ENCODE measurements around the gene FDPS. TPM values are rescaled to one million over a fixed set of nuclear protein-coding genes. Genes with fewer than 3 reads are reported as not detected.
"Not testable (repeated sequence)": the region's sequence is repeated elsewhere in the genome, so short reads cannot be mapped to it uniquely, and the experiment has no call there.

FDPS gene
- total RNA-seq, 1 experiment from 2014 or later, result 298 TPM

DNA sequence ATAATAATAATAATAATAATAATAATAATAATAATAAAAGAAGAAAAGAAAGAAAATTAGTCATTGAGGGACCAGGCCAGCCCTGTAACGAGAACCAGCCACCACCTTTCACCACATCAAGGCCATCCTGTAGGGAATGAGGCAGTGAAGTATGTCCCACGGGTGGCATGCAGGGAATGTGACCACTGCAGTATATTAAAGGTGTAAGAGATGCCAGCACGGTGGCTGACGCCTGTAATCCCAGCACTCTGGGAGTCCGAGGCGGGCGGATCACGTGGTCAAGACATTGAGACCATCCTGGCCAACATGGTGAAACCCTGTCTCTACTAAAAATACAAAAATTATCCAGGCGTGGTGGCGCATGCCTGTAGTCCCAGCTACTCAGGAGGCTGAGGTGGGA is 17.7 kb upstream of the FDPS start:
- not testable (repeated sequence) for H3K36me3 ChIP-seq (ENCODE audit: insufficient read depth, low read length); H3K27ac ChIP-seq (ENCODE audit: low read length); H3K4me2 ChIP-seq (ENCODE audit: low read depth, low read length, poor library complexity, severe bottlenecking)

DNA sequence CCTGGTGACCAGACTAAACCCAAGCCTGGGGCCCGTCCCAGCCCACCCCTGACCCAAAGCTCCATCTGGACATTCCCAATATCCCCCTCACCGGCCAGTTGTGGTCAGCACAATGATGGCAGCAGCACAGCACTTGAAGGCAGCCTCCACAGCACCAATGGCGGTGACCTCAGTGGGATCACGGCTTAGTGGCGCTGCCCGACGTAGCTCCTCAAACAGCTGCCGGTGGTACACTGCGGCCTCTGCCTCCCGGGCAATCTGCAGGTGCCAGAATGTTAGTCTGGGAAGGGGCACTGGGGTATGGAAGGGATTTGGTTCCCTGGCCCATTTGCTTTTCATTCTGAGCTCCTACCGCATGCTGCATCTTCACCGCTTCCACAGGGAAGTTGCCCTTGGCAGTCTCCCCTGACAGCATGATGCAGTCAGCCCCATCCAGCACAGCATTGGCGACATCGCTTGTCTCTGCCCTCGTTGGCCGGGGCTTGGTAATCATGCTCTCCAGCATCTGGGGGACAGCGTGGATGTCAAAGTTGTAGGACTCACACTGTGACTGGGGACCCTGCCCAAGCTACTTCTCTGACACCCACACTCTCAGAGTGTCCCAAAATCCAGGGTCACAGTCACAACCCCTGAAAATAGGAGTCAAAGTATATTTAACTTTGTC is 15.4 kb upstream of the FDPS start:
- Histone ChIP-seq H3K4me1 (ENCODE audit: low read length) (peaks cover 2% of the 10 kb centered on the region; the same call in 1 of the 2 replicates), H3K9me2 (replicated peaks; ENCODE audit: insufficient read depth, low read length) (no peaks in the 10 kb centered on the region), H3K4me3 (ENCODE audit: low read length) (no peak overlapping the region), H3K27ac (ENCODE audit: low read length) (no peak overlapping the region), H3K9me3 (ENCODE audit: low read length) (no peaks in the 10 kb centered on the region), H3K27me3 (ENCODE audit: low read length) (no peaks in the 10 kb centered on the region), H3K79me2 (ENCODE audit: low read length) (no peaks in the 10 kb centered on the region), H2AFZ (ENCODE audit: low read length) (no peak overlapping the region), H3K4me2 (ENCODE audit: low read depth, low read length, poor library complexity, severe bottlenecking) (no peak overlapping the region), H3K9ac (ENCODE audit: low read length) (no peak overlapping the region), H3K36me3 (ENCODE audit: insufficient read depth, low read length) (no peaks in the 10 kb centered on the region; the same call in 1 of the 2 replicates), H4K20me1 (ENCODE audit: insufficient read depth, low read depth, low read length) (no peaks in the 10 kb centered on the region)
- DNase-seq, result no peak

More for the DNA sequence above, 17.7 kb upstream of the FDPS start:
- not testable (repeated sequence) for H4K20me1 ChIP-seq (ENCODE audit: insufficient read depth, low read depth, low read length); H2AFZ ChIP-seq (ENCODE audit: low read length); H3K4me1 ChIP-seq (ENCODE audit: low read length); H3K9me3 ChIP-seq (ENCODE audit: low read length); H3K79me2 ChIP-seq (ENCODE audit: low read length); H3K9me2 ChIP-seq (replicated peaks; ENCODE audit: insufficient read depth, low read length); H3K4me3 ChIP-seq (ENCODE audit: low read length); H3K9ac ChIP-seq (ENCODE audit: low read length); H3K27me3 ChIP-seq (ENCODE audit: low read length); DNase-seq

DNA sequence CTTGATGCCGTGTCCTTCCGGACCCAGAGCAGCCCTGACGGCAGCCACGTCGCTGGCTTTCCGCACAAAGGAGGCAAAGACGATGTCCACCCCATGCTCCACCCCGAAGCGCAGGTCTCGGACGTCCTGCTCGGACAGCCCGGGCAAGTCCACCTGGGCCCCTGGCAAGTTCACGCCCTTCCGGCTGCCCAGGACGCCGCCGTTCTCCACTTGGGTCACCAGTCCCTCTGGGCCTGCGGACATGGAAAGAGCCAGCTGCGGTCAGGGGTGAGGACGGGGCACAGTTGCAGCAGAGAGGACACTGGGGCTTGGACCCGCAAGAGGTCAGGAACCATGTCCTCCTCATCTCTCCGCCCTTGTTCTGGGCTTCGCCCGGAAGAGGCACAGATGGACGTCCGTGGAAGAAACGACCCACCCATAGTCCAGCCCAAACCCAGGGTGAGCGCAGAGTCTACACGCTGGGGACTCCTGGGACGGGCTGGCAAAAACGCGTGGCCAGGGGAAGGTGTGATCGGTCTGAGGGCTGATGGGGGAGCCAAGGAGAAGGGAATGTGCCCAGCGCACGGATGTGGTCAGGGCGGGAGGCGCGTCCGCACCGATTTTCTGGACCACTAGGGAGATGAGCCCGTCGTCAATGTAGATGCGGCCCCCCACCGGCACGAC is 14.0 kb upstream of the FDPS start:
- H3K36me3 ChIP-seq (ENCODE audit: insufficient read depth, low read length), result no peaks in the 10 kb centered on the region
- no peaks in the 10 kb centered on the region for H3K9me2 ChIP-seq (replicated peaks; ENCODE audit: insufficient read depth, low read length)
- no peak overlapping the region for H3K27ac ChIP-seq (ENCODE audit: low read length)
- H2AFZ ChIP-seq (ENCODE audit: low read length), result no peak overlapping the region
- H4K20me1 ChIP-seq (ENCODE audit: insufficient read depth, low read depth, low read length), result no peaks in the 10 kb centered on the region
- H3K9me3 ChIP-seq (ENCODE audit: low read length), result no peaks in the 10 kb centered on the region
- H3K4me2 ChIP-seq (ENCODE audit: low read depth, low read length, poor library complexity, severe bottlenecking), result no peak overlapping the region
- H3K27me3 ChIP-seq (ENCODE audit: low read length), result no peaks in the 10 kb centered on the region
- H3K9ac ChIP-seq (ENCODE audit: low read length), result no peak overlapping the region
- no peaks in the 10 kb centered on the region for H3K79me2 ChIP-seq (ENCODE audit: low read length)
- H3K4me1 ChIP-seq (ENCODE audit: low read length), result peaks cover 2% of the 10 kb centered on the region; the same call in 1 of the 2 replicates
- H3K4me3 ChIP-seq (ENCODE audit: low read length), result no peak overlapping the region
- no peak for DNase-seq

DNA sequence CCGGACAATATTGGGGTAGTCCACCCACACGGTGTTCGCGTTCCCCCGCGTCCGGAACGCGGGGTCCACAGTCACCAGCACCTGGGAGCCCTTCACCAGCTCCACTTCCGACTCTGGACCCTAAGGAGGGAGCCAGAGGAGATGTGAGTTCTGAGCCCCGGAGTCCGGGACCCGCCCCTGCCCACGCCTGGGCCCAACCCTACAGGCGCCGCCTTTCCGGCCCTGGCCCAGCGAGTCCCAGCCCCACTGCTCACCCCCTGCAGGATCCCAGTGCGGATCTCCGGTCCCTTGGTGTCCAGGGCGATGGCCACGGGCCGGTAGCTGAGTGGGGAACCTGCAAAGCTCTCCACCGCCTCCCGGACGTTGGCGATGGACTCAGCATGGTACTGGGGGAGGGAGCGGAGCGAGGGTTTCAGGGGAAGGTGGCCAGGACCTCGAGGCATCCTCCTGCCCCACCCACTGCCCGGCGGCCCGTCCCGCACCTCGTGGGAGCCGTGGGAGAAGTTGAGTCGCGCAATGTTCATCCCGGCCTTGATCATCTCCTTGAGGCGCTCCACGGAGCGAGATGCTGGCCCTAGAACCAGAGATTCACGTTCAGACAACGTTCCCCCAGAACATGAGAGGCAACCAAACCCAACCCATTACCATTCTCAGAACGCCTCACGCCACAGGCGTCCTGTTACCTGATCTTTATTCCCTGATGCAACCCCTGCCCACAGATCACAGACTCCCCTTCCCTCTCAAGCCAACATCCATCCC is 13.3 kb upstream of the FDPS start:
- no peak overlapping the region for H2AFZ ChIP-seq (ENCODE audit: low read length)
- peaks cover 2% of the 10 kb centered on the region; the same call in 1 of the 2 replicates for H3K4me1 ChIP-seq (ENCODE audit: low read length)
- H3K36me3 ChIP-seq (ENCODE audit: insufficient read depth, low read length), result no peaks in the 10 kb centered on the region
- no peak overlapping the region for H3K4me2 ChIP-seq (ENCODE audit: low read depth, low read length, poor library complexity, severe bottlenecking)
- H3K9me3 ChIP-seq (ENCODE audit: low read length), result no peaks in the 10 kb centered on the region
- no peak for DNase-seq
- H3K9me2 ChIP-seq (replicated peaks; ENCODE audit: insufficient read depth, low read length), result no peaks in the 10 kb centered on the region
- H3K79me2 ChIP-seq (ENCODE audit: low read length), result no peaks in the 10 kb centered on the region
- no peak overlapping the region for H3K4me3 ChIP-seq (ENCODE audit: low read length)
- no peaks in the 10 kb centered on the region for H4K20me1 ChIP-seq (ENCODE audit: insufficient read depth, low read depth, low read length)
- no peak overlapping the region for H3K27ac ChIP-seq (ENCODE audit: low read length)
- H3K9ac ChIP-seq (ENCODE audit: low read length), result no peak overlapping the region
- no peaks in the 10 kb centered on the region for H3K27me3 ChIP-seq (ENCODE audit: low read length)

DNA sequence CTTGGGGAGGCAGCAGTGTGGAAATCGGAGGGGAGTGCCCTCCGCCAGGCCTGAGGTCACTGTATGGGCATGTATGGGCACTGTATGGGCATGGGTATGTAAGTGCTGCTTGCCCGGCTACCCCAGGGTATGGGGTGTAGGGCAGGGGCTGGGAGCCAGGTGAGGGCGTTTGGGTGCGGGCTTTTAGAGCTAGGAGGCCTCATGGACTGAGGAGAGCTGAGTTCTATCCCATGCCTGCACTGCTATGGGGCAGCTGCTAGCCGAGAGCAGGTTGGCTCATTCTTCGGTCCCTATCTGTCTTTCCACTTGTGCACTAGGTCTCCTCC is 12.8 kb upstream of the FDPS start:
- Histone ChIP-seq H3K4me3 (ENCODE audit: low read length) (no peak overlapping the region), H3K9ac (ENCODE audit: low read length) (no peak overlapping the region), H3K4me2 (ENCODE audit: low read depth, low read length, poor library complexity, severe bottlenecking) (no peak overlapping the region), H3K36me3 (ENCODE audit: insufficient read depth, low read length) (no peaks in the 10 kb centered on the region), H4K20me1 (ENCODE audit: insufficient read depth, low read depth, low read length) (no peaks in the 10 kb centered on the region), H3K27me3 (ENCODE audit: low read length) (no peaks in the 10 kb centered on the region), H3K9me2 (replicated peaks; ENCODE audit: insufficient read depth, low read length) (no peaks in the 10 kb centered on the region), H3K4me1 (ENCODE audit: low read length) (peaks cover 2% of the 10 kb centered on the region; the same call in 1 of the 2 replicates), H3K27ac (ENCODE audit: low read length) (no peak overlapping the region), H3K79me2 (ENCODE audit: low read length) (no peaks in the 10 kb centered on the region), H3K9me3 (ENCODE audit: low read length) (no peaks in the 10 kb centered on the region), H2AFZ (ENCODE audit: low read length) (no peak overlapping the region)
- no peak for DNase-seq

DNA sequence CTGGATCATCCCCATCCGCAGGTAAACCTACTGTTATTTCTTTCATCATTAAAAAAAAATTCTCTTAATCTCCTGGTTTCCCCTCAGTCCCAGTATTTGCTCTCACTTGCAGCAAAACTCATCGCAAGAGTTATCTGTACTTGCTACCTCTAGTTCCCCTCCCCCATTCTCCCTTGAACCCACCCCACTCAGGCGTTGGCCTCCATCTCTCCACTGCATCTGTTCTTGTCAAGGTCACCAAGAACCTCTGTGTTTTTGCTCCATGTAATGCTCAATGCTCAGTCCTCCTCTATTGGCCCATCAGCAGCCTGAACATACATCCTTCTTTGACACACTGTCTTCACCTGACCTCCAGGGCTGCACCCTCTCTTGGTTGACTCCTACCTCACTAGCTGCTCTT is 12.0 kb upstream of the FDPS start:
- Histone ChIP-seq H3K9me3 (ENCODE audit: low read length) (no peaks in the 10 kb centered on the region), H3K4me2 (ENCODE audit: low read depth, low read length, poor library complexity, severe bottlenecking) (no peak overlapping the region), H3K4me1 (ENCODE audit: low read length) (peaks cover 2% of the 10 kb centered on the region; the same call in 1 of the 2 replicates), H3K36me3 (ENCODE audit: insufficient read depth, low read length) (no peaks in the 10 kb centered on the region), H4K20me1 (ENCODE audit: insufficient read depth, low read depth, low read length) (no peaks in the 10 kb centered on the region), H2AFZ (ENCODE audit: low read length) (no peak overlapping the region), H3K4me3 (ENCODE audit: low read length) (no peak overlapping the region), H3K79me2 (ENCODE audit: low read length) (no peaks in the 10 kb centered on the region), H3K27ac (ENCODE audit: low read length) (no peak overlapping the region), H3K9me2 (replicated peaks; ENCODE audit: insufficient read depth, low read length) (no peaks in the 10 kb centered on the region), H3K9ac (ENCODE audit: low read length) (no peak overlapping the region), H3K27me3 (ENCODE audit: low read length) (no peaks in the 10 kb centered on the region)
- no peak for DNase-seq

DNA sequence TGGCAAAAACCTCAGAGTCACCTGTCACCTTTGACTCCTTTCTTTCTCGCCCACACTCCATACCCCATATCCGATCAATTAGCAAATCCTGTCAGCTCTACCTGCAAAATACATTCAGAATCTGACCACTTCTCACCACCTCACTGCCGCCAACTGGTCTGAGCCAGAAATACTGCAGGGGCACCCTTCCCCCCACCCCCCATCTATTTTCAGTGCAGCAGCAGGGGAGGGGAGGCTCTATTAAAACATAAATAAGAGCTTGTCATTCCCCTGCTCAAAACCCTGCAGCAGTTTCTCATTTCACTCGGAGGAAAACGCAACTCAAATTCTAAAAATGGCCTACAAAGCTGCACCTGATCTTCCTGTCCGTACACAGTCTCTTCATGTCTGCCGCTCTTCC is 11.3 kb upstream of the FDPS start:
- DNase-seq, result no peak
- Histone ChIP-seq H3K79me2 (ENCODE audit: low read length) (no peaks in the 10 kb centered on the region), H3K27ac (ENCODE audit: low read length) (no peak overlapping the region), H3K4me1 (ENCODE audit: low read length) (peaks cover 2% of the 10 kb centered on the region; the same call in 1 of the 2 replicates), H3K4me3 (ENCODE audit: low read length) (no peak overlapping the region), H3K4me2 (ENCODE audit: low read depth, low read length, poor library complexity, severe bottlenecking) (no peak overlapping the region), H3K27me3 (ENCODE audit: low read length) (no peaks in the 10 kb centered on the region), H3K36me3 (ENCODE audit: insufficient read depth, low read length) (no peaks in the 10 kb centered on the region), H2AFZ (ENCODE audit: low read length) (no peak overlapping the region), H3K9ac (ENCODE audit: low read length) (no peak overlapping the region), H3K9me2 (replicated peaks; ENCODE audit: insufficient read depth, low read length) (no peaks in the 10 kb centered on the region), H3K9me3 (ENCODE audit: low read length) (no peaks in the 10 kb centered on the region), H4K20me1 (ENCODE audit: insufficient read depth, low read depth, low read length) (no peaks in the 10 kb centered on the region)

DNA sequence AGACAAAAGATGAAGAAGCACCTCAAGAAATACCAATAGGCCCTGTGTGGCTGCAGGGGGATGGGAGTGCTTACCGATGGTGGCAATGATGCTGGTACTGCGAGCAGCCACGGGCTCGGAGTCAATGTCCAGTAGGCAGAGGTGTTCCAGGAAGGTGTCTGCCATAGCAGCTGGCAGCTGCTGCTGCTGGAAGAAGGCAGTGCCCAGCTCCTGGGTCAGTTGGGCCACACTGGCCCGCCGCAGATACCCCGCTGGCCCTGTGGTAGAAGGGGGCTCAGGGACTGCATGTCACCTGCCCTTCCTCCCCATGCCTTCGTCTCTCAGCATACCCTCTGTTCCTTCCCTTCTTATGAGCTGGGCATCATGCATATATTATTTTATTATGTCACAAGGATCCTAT is 8.6 kb upstream of the FDPS start:
- Histone ChIP-seq H3K79me2 (ENCODE audit: low read length) (no peaks in the 10 kb centered on the region), H3K9me3 (ENCODE audit: low read length) (no peaks in the 10 kb centered on the region), H3K27me3 (ENCODE audit: low read length) (no peaks in the 10 kb centered on the region), H3K9me2 (replicated peaks; ENCODE audit: insufficient read depth, low read length) (no peaks in the 10 kb centered on the region), H3K27ac (ENCODE audit: low read length) (no peak overlapping the region), H3K4me2 (ENCODE audit: low read depth, low read length, poor library complexity, severe bottlenecking) (no peak overlapping the region), H3K36me3 (ENCODE audit: insufficient read depth, low read length) (no peaks in the 10 kb centered on the region), H3K4me1 (ENCODE audit: low read length) (peaks cover 2% of the 10 kb centered on the region; the same call in 1 of the 2 replicates), H4K20me1 (ENCODE audit: insufficient read depth, low read depth, low read length) (no peaks in the 10 kb centered on the region), H3K9ac (ENCODE audit: low read length) (no peak overlapping the region), H3K4me3 (ENCODE audit: low read length) (no peak overlapping the region), H2AFZ (ENCODE audit: low read length) (no peak overlapping the region)
- no peak for DNase-seq
